K562 (cell line): ENCODE results near the gene RELL1. TPM values are rescaled to one million over a fixed set of nuclear protein-coding genes. Genes with fewer than 3 reads are reported as not detected.
A peak's percentile ranks its signal among the peaks of the same experiment; 100 is the strongest.

Experiments used
- ATAC-seq: fragments of 200-7000 bp; cut with Tn5 transposase; 3 replicates; pipeline ENCODE4 v1.9.1; 2020; ENCODE audit warnings: moderate library complexity
- BruUV-seq: library from RNA; stranded (reverse); fragments of 400-500 nt; replicated peaks from 2 replicates; lab custom pipeline; 2021; lab: Mats Ljungman, UMichigan
- CTCF ChIA-PET: fragments of 300-600 bp; formaldehyde crosslinking; extraction: SDS; loops from one replicate; lab custom pipeline; 2021; ENCODE audit warnings: low intra/inter-chr PET ratio; lab: Yijun Ruan, JAX
- POLR2A ChIA-PET: fragments of 300-600, 350-650 bp; sonication (Branson Sonifier 250); formaldehyde crosslinking; extraction: SDS; loops from one replicate; lab custom pipeline; 2021; ENCODE audit warnings: antibody characterized with exemption, inconsistent platforms; lab: Yijun Ruan, JAX
- DNase-seq, 4 experiments: peaks; one replicate each; pipeline versions ENCODE4 v3.0.0 to v3.0.0-alpha.2; 2011 to 2018; ENCODE audit warnings: low spot score in 3 of 4, mixed read lengths in 3 of 4; ENCODE audit errors: extremely low read depth in 1 of 4
- FAIRE-seq: peaks from 2 replicates; lab custom pipeline; 2011; peaks lifted over from hg19 to GRCh38; lab: Jason Lieb, UNC
- H2AFZ ChIP-seq: 2 replicates; pipeline ENCODE4 v1.6.0; 2011; ENCODE audit warnings: low read depth, low read length, control low read depth, inconsistent platforms
- H3K27ac ChIP-seq: fragments of 200-600 bp; 3 replicates; pipeline ENCODE4 v1.8.0; 2011; ENCODE audit warnings: low read depth, mild to moderate bottlenecking, control low read depth, inconsistent platforms, low read length, moderate library complexity, mixed read lengths; ENCODE audit errors: extremely low read depth
- H3K27me3 ChIP-seq, 2 experiments: fragments of 300-600 bp in 1 of 2; 2 replicates in 1 of 2; 3 replicates in 1 of 2; pipeline versions ENCODE4 v1.6.0 to v1.8.0; 2011; ENCODE audit warnings: inconsistent platforms in 2 of 2, low read length in 2 of 2, mild to moderate bottlenecking in 1 of 2, mixed read lengths in 1 of 2, moderate library complexity in 1 of 2; ENCODE audit not compliant: control insufficient read depth in 2 of 2, insufficient read depth in 2 of 2
- H3K36me3 ChIP-seq: fragments of 300-600 bp; 3 replicates; pipeline ENCODE4 v1.8.0; 2011; ENCODE audit warnings: mild to moderate bottlenecking, low read length, inconsistent platforms; ENCODE audit not compliant: control insufficient read depth, insufficient read depth
- H3K4me1 ChIP-seq, 2 experiments: fragments of 200-600 bp in 1 of 2; replicated peaks in 1 of 2; 2 replicates in 1 of 2; 3 replicates in 1 of 2; pipeline versions ENCODE4 v1.5.1 to v1.8.0; 2011; ENCODE audit warnings: inconsistent platforms in 2 of 2, low read length in 2 of 2, mild to moderate bottlenecking in 1 of 2, mixed read lengths in 1 of 2, moderate library complexity in 1 of 2; ENCODE audit not compliant: control insufficient read depth in 2 of 2, insufficient read depth in 2 of 2
- H3K4me2 ChIP-seq: 2 replicates; pipeline ENCODE4 v1.6.1; 2011; ENCODE audit warnings: low read length, control low read depth, inconsistent platforms, mixed read lengths; ENCODE audit not compliant: insufficient read depth
- H3K4me3 ChIP-seq: fragments of 200-600 bp; sonication (generic), shearing (Covaris generic); 2 replicates; pipeline ENCODE4 v1.5.1; 2016; ENCODE audit warnings: control low read depth, inconsistent platforms
- H3K79me2 ChIP-seq: fragments of 200-600 bp; 3 replicates; pipeline ENCODE4 v1.8.0; 2011; ENCODE audit warnings: low read length, inconsistent platforms; ENCODE audit not compliant: control insufficient read depth, insufficient read depth
- H3K9ac ChIP-seq, 2 experiments: 2 replicates each; pipeline versions ENCODE4 v1.6.0 to v1.6.1; 2011; ENCODE audit warnings: low read depth in 2 of 2, low read length in 2 of 2, control low read depth in 1 of 2, inconsistent platforms in 1 of 2, mild to moderate bottlenecking in 1 of 2, mixed read lengths in 1 of 2; ENCODE audit not compliant: insufficient read depth in 1 of 2
- H3K9me1 ChIP-seq: one replicate; pipeline ENCODE4 v1.6.0; 2011; ENCODE audit warnings: inconsistent platforms, mild to moderate bottlenecking, low read length, moderate library complexity; ENCODE audit not compliant: control insufficient read depth, insufficient read depth
- H3K9me3 ChIP-seq: replicated peaks from 2 replicates; pipeline ENCODE4 v1.5.1; 2011; ENCODE audit warnings: low read depth, low read length, inconsistent platforms; ENCODE audit not compliant: control insufficient read depth, insufficient read depth
- H4K20me1 ChIP-seq: replicated peaks from 2 replicates; pipeline ENCODE4 v1.6.1; 2011; ENCODE audit warnings: low read length, inconsistent platforms, mixed read lengths; ENCODE audit not compliant: control insufficient read depth, insufficient read depth
- ARID2 ChIP-seq: fragments of 450-650 bp; IDR thresholded peaks from 2 replicates; pipeline ENCODE4 v1.6.1; 2017; ENCODE audit warnings: antibody characterized with exemption, mild to moderate bottlenecking
- BCL6 ChIP-seq: fragments of 250-450 bp; sonication (Bioruptor Pico); IDR thresholded peaks from 2 replicates; pipeline ENCODE4 v1.4.0; 2020
- L3MBTL2 ChIP-seq: fragments of 450-650 bp; IDR thresholded peaks from 2 replicates; pipeline ENCODE4 v1.6.1; 2016; ENCODE audit warnings: mild to moderate bottlenecking, moderate library complexity
- NFE2L1 ChIP-seq: fragments of 450-650 bp; IDR thresholded peaks from 2 replicates; pipeline ENCODE4 v1.6.1; 2016; ENCODE audit warnings: missing genetic modification characterization, low read depth, mild to moderate bottlenecking, missing compliant biosample characterization, moderate library complexity, borderline replicate concordance
- NFIC ChIP-seq: fragments of 450-650 bp; IDR thresholded peaks from 2 replicates; pipeline ENCODE4 v1.6.1; 2017; ENCODE audit warnings: mild to moderate bottlenecking, inconsistent platforms
- NR3C1 ChIP-seq: sonication (generic); formaldehyde crosslinking; IDR thresholded peaks from 2 replicates; pipeline ENCODE4 v1.8.1; 2022; ENCODE audit warnings: missing genetic modification reagents
- PHF21A ChIP-seq: fragments of 450-650 bp; IDR thresholded peaks from 2 replicates; pipeline ENCODE4 v1.6.1; 2017; ENCODE audit warnings: low read depth, borderline replicate concordance
- POLR3G ChIP-seq: IDR thresholded peaks from 2 replicates; pipeline ENCODE4 v1.6.1; 2011; ENCODE audit not compliant: insufficient read length, insufficient replicate concordance; ENCODE audit errors: extremely low read depth
- SIN3A ChIP-seq, 2 experiments: fragments of 150-350 bp in 1 of 2; IDR thresholded peaks; 2 replicates each; pipeline ENCODE4 v1.6.1; 2011 to 2016; ENCODE audit warnings: borderline replicate concordance in 2 of 2, low read depth in 2 of 2, low read length in 2 of 2, mild to moderate bottlenecking in 2 of 2, moderate library complexity in 2 of 2; ENCODE audit not compliant: control insufficient read depth in 1 of 2
- SIRT6 ChIP-seq: IDR thresholded peaks from one replicate; pipeline ENCODE4 v1.6.1; 2012; ENCODE audit warnings: low read depth, mild to moderate bottlenecking, control low read depth, inconsistent platforms, low read length, moderate library complexity
- ZFP36 ChIP-seq: fragments of 150-350 bp; IDR thresholded peaks from 2 replicates; pipeline ENCODE4 v1.6.1; 2018; ENCODE audit warnings: low read length, low read depth; ENCODE audit not compliant: partially characterized antibody
- WGBS: fragments of 100-300 bp; shearing (Covaris generic); methylation state at CpG from one replicate; pipeline ENCODE4 v1.1.6; 2016; ENCODE audit warnings: low coverage, mixed read lengths; ENCODE audit not compliant: insufficient coverage; ENCODE audit errors: missing lambda C conversion rate; 5-methylcytosine and 5-hydroxymethylcytosine counted together
- in situ Hi-C: fragments of 300-500 bp; cut with MboI; formaldehyde crosslinking; loops from 4 replicates; pipeline ENCODE4 v1.15.0; 2018; ENCODE audit warnings: inconsistent platforms, mixed read lengths
- intact Hi-C: fragments of 100-400 bp; cut with micrococcal nuclease; formaldehyde crosslinking; loops from 2 replicates; pipeline ENCODE4 v1.14.2; 2022
- polyA plus RNA-seq, 8 experiments: library from polyadenylated mRNA; depleted of rRNA in 4 of 8; stranded (reverse) in 5 of 8; unstranded in 3 of 8; fragments of >200 nt; fragmentation: Nextera tagmentation in 2 of 8; fragmentation: Illumina TruSeq in 1 of 8; extraction: Ambion mirVana in 2 of 8; extraction: Trizol in 1 of 8; gene quantifications; 2 replicates each; pipeline versions ENCODE4 v1.2.1 to v1.2.3, GENCODE V29; 2011 to 2014; ENCODE audit warnings: inconsistent platforms in 1 of 8, missing spikeins in 1 of 8
- total RNA-seq, 7 experiments: library from RNA; depleted of rRNA in 6 of 7; stranded (reverse); fragments of >200 nt in 6 of 7; fragmentation: Illumina TruSeq in 2 of 7; extraction: Trizol in 2 of 7; gene quantifications; 2 replicates each; pipeline versions ENCODE4 v1.2.1 to v1.2.3, GENCODE V29; 2011 to 2021; ENCODE audit warnings: low replicate concordance in 1 of 7
- TF ChIP-seq, protein P1 (sequence below): fragments of 450-650 bp; IDR thresholded peaks from 2 replicates; pipeline ENCODE4 v1.7.1; 2018; ENCODE audit warnings: mild to moderate bottlenecking, low read depth; ENCODE audit not compliant: partially characterized antibody
- TF ChIP-seq, protein P2 (sequence below): fragments of 250-450 bp; sonication (Bioruptor Pico); IDR thresholded peaks from 2 replicates; pipeline ENCODE4 v1.8.0; 2021; ENCODE audit warnings: moderate library complexity, mild to moderate bottlenecking, inconsistent platforms

Gene RELL1
- total and polyA plus RNA-seq, 9 of the 15 experiments (the other 6 are each of a cell fraction or from before 2014, with no cell fraction given), result 0.06 to 3.5 (median 1.7) TPM; not detected in 1

DNA sequence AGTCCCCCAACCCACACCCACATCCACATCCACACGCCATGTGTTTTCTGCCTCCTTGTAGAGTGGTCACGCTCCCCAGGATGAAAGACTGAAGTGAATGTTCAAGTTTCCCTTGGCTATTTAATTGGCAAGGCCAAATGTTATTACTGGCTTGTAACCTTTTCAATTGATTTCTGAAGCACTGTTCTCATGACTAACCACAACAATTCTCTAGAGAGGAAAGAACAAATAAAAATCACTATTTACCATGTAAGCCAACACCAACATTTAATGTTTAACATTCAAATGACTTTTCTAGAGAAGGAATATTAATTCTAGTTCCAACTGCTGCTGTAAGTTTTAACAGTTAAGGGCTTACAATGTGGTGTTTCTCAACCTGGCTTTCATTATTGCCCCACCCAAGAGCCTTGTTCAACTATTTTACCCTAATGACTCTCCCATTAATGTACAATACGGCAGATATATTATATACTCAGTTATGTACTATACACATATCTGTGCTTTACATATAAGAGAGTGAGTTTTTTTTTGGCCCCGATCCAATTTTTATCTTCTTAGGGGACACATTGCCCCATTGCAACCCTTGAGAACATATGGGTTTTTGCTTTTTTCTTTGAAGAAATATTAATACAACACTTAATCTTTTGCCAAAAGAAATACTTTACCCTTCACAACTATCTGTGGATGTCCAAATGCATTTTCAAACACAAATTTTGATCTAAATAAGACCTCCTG, 46.5 kb downstream of the RELL1 start:
- BruUV-seq, result no TSS peak
- no peak for DNase-seq
- CTCF ChIA-PET, result no interaction called here
- no peak overlapping the region for H3K27ac ChIP-seq
- TF ChIP-seq NFIC (peak; percentile 89), NFE2L1 (tag) (no peak), PHF21A (no peak)
- TF ChIP-seq, all 486 proteins: peak for 1
- H3K4me3 ChIP-seq, result no peak overlapping the region
- H3K9me1 ChIP-seq, result no peaks in the 10 kb centered on the region
- intact Hi-C loops, result no loop called here
- ATAC-seq (no peak), FAIRE-seq (no peak)
- no peaks in the 10 kb centered on the region for H4K20me1 ChIP-seq
- H3K36me3 ChIP-seq, result no peaks in the 10 kb centered on the region
- POLR2A ChIA-PET, result no interaction called here
- H3K9me3 ChIP-seq, result no peaks in the 10 kb centered on the region; the same call in 1 of the 2 replicates
- H3K27me3 ChIP-seq, result no peaks in the 10 kb centered on the region; a peak in 3 of 5 replicates
- H3K9ac ChIP-seq, result no peak overlapping the region
- H3K4me1 ChIP-seq, result no peaks in the 10 kb centered on the region; a peak in 1 of 5 replicates
- H3K4me2 ChIP-seq, result no peak overlapping the region
- WGBS, result 28% methylated on average over 4 of the region's 4 CpGs
- no peak overlapping the region for H2AFZ ChIP-seq
- in situ Hi-C loops, result no loop called here
- no peaks in the 10 kb centered on the region for H3K79me2 ChIP-seq

DNA sequence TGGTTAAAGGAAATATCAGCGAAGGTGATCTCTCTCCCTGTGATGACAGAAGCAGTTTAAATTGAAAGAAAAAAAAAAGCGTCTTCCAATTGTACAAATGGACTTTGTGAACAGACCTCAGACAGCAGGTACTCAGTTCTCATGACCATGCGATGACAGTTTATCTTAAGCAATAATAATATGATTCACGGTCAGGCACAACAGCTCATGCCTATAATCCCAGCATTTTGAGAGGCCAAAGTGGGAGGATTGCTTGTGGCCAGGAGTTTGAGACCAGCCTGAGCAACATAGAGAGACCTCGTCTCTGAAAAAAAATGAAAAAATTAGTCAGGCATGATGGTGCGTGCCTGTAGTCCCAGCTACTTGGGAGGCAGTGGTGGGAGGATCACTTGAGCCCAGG, 51.0 kb downstream of the RELL1 start:
- H3K9ac ChIP-seq, result no peak overlapping the region
- ChIA-PET CTCF (no interaction called here), POLR2A (no interaction called here)
- no peaks in the 10 kb centered on the region for H3K36me3 ChIP-seq
- no peaks in the 10 kb centered on the region; a peak in 1 of 5 replicates for H3K4me1 ChIP-seq
- intact Hi-C loops, result no loop called here
- 11% methylated on average over 6 of the region's 6 CpGs for WGBS
- H3K9me3 ChIP-seq, result no peaks in the 10 kb centered on the region
- DNase-seq (no peak), FAIRE-seq (no peak), ATAC-seq (no peak)
- no peak overlapping the region for H3K4me3 ChIP-seq
- H3K4me2 ChIP-seq, result no peak overlapping the region
- H3K79me2 ChIP-seq, result no peaks in the 10 kb centered on the region
- no peaks in the 10 kb centered on the region for H3K9me1 ChIP-seq
- BruUV-seq, result no TSS peak
- no peak overlapping the region for H3K27ac ChIP-seq
- no peaks in the 10 kb centered on the region; a peak in 1 of 5 replicates for H3K27me3 ChIP-seq
- in situ Hi-C loops, result no loop called here
- H4K20me1 ChIP-seq, result no peaks in the 10 kb centered on the region
- H2AFZ ChIP-seq, result no peak overlapping the region
- TF ChIP-seq SIN3A (IDR thresholded peaks at IDR 0.05; ENCODE audit: borderline replicate concordance in 2 of 2, control insufficient read depth in 1 of 2, low read depth in 2 of 2, low read length in 2 of 2) (no peak), ARID2 (no peak), NR3C1 (CRISPR knock-in tag) (no peak), BCL6 (CRISPR knock-in tag) (no peak), ZFP36 (no peak), L3MBTL2 (no peak), PHF21A (no peak), SIRT6 (no peak), POLR3G (no peak)
- TF ChIP-seq, protein P1, sequence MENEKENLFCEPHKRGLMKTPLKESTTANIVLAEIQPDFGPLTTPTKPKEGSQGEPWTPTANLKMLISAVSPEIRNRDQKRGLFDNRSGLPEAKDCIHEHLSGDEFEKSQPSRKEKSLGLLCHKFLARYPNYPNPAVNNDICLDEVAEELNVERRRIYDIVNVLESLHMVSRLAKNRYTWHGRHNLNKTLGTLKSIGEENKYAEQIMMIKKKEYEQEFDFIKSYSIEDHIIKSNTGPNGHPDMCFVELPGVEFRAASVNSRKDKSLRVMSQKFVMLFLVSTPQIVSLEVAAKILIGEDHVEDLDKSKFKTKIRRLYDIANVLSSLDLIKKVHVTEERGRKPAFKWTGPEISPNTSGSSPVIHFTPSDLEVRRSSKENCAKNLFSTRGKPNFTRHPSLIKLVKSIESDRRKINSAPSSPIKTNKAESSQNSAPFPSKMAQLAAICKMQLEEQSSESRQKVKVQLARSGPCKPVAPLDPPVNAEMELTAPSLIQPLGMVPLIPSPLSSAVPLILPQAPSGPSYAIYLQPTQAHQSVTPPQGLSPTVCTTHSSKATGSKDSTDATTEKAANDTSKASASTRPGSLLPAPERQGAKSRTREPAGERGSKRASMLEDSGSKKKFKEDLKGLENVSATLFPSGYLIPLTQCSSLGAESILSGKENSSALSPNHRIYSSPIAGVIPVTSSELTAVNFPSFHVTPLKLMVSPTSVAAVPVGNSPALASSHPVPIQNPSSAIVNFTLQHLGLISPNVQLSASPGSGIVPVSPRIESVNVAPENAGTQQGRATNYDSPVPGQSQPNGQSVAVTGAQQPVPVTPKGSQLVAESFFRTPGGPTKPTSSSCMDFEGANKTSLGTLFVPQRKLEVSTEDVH, result no peak
- TF ChIP-seq, protein P2, sequence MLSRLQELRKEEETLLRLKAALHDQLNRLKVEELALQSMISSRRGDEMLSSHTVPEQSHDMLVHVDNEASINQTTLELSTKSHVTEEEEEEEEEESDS (CRISPR knock-in tag), result no peak
